HPDE6-E6E7 (cell line): ENCODE data around the gene JAG2.

Source experiments
- DNase-seq: peaks from one replicate; pipeline ENCODE4 v3.0.0; 2011; ENCODE audit warnings: missing footprints; ENCODE audit errors: extremely low spot score

JAG2 gene

GRCh38 chr14:105151084-105151837 lies 17.3 kb downstream of the JAG2 start:
- no peak for DNase-seq

DNA sequence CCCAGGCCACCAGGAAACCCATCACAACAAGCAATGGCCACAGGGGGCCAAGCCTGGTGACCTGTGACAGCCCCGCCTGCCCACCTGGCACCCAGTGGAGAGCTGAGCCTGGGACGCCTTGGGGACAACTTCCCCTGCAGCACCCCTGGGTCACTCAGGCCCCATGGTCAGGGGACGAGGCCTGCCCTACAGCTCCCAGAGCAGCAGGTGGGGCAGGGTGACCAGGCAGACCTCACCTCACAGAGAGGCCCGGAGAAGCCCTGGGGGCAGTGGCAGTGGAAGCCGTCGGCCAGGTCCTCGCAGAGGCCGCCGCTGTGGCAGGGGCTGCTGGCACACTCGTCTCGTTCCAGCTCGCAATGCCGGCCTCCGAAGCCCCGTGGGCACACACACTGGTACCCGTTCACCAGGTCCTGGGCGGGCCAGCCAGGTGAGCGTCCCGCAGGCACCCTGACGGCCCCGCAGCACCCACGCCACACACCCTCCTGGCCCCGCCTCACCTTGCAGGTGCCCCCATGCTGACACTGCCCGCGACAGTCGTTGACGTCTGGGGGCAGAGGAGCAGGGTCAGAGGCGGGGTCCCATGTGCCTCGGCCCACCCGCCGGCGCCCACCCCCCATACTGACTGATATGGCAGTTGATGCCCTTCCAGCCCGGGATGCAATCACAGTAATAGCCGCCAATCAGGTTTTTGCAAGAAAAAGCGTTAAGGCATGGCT lies 18.1 kb downstream of the JAG2 start:
- DNase-seq, result no peak

DNA sequence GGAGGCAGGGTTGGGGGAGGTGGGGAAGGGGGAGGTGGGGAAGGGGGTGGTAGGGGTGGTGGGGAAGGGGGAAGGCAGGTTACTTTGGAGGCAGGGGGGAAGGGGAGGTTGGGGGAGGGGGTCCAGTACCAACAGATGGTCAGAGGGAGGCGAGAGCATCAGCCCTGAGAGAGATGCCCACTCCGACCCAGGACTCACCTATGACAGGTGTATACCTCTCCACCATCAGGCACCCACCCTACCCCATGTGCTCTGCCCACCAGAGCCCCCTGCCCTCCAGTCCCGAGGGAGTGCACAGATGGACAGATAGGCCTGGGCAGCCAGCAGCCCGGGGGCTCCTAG lies 18.6 kb downstream of the JAG2 start:
- DNase-seq, result no peak

- no peak for DNase-seq
Measured at GRCh38 chr14:105149146-105149781, 19.3 kb downstream of the JAG2 start.

GRCh38 chr14:105148604-105149145 lies 19.9 kb downstream of the JAG2 start:
- no peak for DNase-seq

- no peak for DNase-seq
Measured at GRCh38 chr14:105147671-105148603, 20.6 kb downstream of the JAG2 start.

DNA sequence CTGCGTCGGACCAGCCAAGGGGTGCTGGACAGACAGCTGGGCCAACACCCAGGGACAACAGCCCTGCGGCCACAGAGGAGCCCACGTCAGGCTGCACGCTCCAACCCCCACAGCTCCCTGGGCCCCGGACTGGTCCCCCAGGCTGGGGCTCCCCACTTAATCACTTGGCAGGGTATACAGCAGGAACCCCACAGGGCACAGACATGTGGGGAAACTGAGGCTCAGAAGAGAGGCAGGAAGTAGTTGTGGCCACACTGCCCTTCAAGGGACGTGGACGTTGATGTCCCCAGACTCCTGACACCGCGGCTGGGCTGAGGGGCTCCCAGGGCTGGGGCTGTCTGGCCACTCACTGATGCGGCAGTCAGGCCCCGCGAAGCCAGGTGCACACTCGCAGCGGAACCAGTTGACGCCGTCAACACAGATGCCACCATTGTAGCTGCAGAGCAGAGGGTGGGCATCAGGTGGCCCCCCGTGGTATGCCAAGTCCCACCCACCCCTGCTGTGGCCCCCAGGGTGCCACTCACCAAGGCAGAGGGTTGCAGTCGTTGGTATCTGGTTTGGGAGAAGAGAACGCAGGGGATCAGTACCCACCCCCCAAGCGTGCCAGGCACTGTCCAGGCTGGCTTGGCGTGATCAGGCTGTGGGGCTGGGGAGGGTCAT lies 21.5 kb downstream of the JAG2 start:
- DNase-seq, result no peak

GRCh38 chr14:105146181-105146975 lies 22.2 kb downstream of the JAG2 start:
- no peak for DNase-seq

- DNase-seq, result no peak
Measured at GRCh38 chr14:105145381-105146180, 23.0 kb downstream of the JAG2 start.

DNA sequence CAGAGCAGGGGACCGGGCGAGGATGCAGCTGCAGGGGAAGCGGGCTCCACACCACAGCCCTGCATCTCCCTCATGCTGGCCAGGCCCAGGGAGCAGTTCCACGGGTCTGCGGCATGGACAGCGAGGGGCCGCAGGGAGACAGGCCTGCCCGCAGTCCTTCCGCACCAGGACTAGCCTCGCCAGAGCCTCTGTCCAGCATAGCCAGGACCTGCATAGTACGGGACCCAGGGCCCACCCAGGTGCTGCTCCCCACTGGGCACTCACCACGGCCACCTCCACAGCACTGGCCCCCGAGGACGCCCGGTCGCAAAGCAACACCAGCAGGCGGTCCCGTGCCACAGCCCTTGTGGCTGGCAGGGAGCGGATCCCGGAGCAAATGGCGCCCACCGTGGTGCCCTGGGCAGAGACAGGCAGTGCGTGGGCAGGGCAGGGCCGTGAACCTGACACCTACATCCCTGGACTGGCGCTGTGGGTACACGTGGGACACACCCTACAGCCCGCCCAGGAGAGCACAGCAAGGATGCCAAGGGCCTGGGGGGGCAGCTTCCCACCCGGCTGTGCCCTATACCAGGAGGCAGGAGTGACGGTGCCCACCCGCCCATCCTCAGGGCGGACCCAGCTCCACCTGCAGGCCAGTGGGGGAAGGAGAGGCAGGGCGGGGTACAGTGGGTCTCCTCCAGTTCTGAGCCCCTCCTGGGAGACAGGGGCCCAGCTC lies 23.8 kb downstream of the JAG2 start:
- DNase-seq, result no peak

- DNase-seq, result no peak
Measured at GRCh38 chr14:105144026-105144665, 24.4 kb downstream of the JAG2 start.

- no peak for DNase-seq
Measured at GRCh38 chr14:105143451-105144025, 25.0 kb downstream of the JAG2 start.

DNA sequence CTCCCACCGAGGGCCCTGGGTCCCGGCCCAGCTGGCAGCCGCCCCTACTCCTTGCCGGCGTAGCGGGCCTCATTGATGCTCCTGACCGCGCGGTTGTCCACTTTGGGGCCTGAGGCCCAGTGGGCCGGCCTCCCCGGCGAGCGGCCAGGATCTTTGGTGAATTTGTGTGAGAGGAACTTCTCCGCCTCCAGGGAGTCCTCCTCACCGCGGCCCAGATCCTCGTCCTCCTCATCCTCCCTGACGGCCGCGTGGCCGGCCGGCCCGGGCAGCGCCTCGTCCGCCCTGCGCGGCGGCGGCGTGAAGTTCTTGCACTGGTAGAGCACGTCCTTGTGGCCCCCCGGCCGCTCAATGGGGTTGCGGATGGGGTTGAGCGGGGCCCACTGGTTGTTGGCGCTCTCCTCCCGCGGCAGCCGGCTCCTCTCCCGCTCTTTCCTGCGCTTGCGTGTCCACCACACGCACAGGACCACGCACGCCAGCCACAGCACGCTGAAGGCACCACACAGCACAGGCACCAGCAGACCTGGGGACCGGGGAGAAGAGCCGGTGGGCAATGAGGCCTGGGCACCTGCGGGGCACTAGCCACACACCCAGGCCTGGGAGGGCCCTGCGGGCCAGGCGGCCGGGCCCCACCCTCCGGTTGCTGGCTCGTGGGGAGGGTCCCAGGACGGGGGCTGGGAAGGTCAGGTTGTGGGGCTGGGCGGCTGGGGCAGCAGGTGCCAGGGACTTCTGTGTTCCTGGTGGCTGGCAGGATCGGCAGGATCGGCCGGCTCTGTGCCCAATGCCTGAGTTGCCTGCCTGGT lies 25.7 kb downstream of the JAG2 start:
- DNase-seq, result no peak

DNA sequence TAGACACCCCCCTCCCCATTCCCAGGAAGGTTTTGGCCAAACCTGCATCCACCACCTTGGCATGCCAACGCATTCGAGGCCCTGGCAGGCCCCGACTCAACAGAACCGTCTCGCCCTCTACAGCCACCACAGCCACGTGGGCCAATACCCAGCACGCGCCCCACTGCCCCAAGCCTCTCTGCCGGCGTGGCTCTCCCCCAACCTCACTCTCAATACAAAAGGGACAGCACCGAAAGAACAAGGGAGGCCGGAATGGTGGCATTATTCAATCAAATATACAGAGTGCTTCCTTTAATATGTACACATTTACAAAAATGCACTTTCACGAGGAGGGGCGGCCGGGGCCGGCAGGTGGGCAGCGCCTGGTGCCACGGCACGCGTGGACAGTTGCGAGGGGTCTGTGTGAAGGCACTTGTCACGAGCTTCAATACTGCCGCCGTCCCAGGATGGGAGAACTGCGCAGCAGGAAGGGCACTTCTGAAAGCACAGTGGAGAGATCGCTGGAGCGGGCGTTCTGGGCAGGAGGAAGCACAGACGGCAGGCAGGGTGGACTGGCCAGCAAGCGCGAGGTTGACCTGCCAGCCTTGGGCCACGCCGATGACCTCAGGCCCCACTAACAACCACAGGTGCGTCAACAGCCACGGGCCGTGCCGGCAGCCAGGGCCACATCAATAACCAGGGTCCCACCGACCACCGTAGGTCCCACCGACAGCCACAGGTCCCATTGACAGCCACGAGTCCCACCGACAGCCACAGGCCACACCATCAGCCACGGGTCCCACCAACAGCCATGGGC lies 26.9 kb downstream of the JAG2 start:
- no peak for DNase-seq

GRCh38 chr14:105141026-105141425 lies 27.6 kb downstream of the JAG2 start:
- no peak for DNase-seq

GRCh38 chr14:105140581-105140980 lies 28.0 kb downstream of the JAG2 start:
- no peak for DNase-seq
